Lower lobe of right lung (tissue), 2 donors: ENCODE measurements around the gene RUNDC3A. TPM values are rescaled to one million over a fixed set of nuclear protein-coding genes. Genes with fewer than 3 reads are reported as not detected.

Source experiments
- ATAC-seq, 2 donors: fragments of 200-7000 bp; cut with Tn5 transposase; one replicate each; pipeline ENCODE4 v1.9.1; 2020 to 2022; ENCODE audit warnings: mild to moderate bottlenecking in 2 of 2, moderate library complexity in 2 of 2
- DNase-seq: peaks from one replicate; pipeline ENCODE4 v3.0.0-alpha.2; 2020
- H3K27ac ChIP-seq: fragments of 200-600 bp; one replicate; pipeline ENCODE4 v1.8.0; 2022
- H3K27me3 ChIP-seq: fragments of 200-600 bp; one replicate; pipeline ENCODE4 v1.8.0; 2022; ENCODE audit warnings: low read depth
- H3K36me3 ChIP-seq: fragments of 200-600 bp; one replicate; pipeline ENCODE4 v1.8.0; 2022; ENCODE audit warnings: mild to moderate bottlenecking
- H3K4me1 ChIP-seq: fragments of 200-600 bp; one replicate; pipeline ENCODE4 v1.8.0; 2022
- H3K4me3 ChIP-seq: fragments of 200-600 bp; one replicate; pipeline ENCODE4 v1.8.0; 2022; ENCODE audit warnings: mild to moderate bottlenecking
- H3K9me3 ChIP-seq: fragments of 200-600 bp; one replicate; pipeline ENCODE4 v1.8.0; 2022
- intact Hi-C: fragments of 100-400 bp; cut with DNase I; formaldehyde crosslinking; loops from one replicate; pipeline ENCODE4 v1.11.0; 2022
- total RNA-seq: library from RNA; stranded (reverse); fragmentation: NEBNext Ultra II Directional; extraction: Animal tissue kit (Norgen Biotek cat#: 25700); gene quantifications from one replicate; pipeline ENCODE4 v1.2.1, GENCODE V29; 2021
- TF ChIP-seq, protein P1 (sequence below): fragments of 200-600 bp; IDR thresholded peaks from one replicate; pipeline ENCODE4 v1.8.0; 2022; ENCODE audit warnings: antibody characterized with exemption, mild to moderate bottlenecking
- donor health status: DM: no; HTN: yes; CAD: no; lungs with severe emphysema.

The RUNDC3A gene
- total RNA-seq, 1 donor from 2014 or later, result 0.38 TPM

DNA sequence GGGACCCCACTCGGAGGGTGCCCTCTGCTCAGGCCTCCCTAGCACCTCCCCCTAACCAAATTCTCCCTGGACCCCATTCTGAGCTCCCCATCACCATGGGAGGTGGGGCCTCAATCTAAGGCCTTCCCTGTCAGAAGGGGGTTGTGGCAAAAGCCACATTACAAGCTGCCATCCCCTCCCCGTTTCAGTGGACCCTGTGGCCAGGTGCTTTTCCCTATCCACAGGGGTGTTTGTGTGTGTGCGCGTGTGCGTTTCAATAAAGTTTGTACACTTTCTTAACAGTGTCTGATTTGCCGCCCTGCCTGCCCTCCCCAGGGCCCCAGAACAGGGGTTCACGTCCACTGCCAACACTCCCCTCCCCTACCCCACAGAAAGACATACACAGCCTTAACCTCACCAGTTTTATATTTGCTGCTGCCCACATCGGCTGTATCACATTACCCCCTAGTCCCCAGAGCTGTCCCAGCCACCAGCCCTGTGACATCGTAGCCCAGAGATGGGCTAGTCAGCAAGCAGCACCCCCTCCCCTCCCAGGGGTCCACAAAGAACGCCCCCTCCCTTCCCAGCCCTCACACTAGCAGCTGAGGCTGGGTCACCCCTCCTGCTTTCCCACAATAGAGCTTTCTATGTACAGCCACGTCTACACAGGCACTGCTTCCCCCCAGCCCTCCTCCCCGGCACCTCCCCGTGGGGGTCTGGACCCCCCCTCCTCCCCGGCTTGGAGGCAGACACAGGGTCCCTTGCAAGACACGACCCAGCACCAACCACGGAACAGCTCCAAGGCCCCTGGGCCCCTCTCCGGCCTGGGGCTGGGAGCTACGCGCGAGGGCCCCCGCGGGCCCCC lies 44.6 kb downstream of the RUNDC3A start:
- H3K36me3 ChIP-seq, result peaks cover 46% of the 10 kb centered on the region
- no peak for ATAC-seq

DNA sequence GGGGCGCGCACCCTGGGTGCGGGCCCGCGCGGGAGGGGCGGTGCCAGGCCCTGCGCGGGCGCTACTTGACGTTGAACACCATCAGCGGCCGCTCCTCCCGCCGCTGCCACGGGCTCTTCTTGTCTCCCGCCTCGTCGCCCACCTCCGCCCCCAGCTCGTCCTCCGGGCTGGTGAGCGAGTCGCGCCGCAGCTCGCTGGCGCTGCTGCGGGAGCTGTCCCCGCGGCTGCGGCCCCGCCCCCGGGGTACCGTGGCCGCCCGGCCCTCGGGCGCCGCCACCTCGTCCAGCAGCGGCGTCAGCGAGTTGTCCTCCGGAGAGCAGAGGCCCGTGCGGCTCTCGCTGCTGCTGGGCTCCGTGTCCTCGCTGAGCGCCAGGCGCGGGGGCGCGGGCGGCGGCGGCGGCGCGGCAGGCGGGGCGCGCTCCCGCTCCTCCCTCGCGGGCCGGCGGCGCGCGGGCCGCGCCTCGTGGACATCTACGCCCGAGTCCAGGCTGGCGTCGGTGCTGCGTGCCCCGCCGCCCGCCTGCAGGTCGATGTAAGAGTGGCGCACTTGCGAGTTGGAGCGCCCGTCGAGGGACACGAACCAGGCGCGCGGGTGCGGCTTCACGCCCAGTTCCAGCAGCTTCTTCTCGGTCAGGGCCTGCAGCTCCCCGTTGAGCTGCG lies 45.4 kb downstream of the RUNDC3A start:
- TF ChIP-seq, protein P1, sequence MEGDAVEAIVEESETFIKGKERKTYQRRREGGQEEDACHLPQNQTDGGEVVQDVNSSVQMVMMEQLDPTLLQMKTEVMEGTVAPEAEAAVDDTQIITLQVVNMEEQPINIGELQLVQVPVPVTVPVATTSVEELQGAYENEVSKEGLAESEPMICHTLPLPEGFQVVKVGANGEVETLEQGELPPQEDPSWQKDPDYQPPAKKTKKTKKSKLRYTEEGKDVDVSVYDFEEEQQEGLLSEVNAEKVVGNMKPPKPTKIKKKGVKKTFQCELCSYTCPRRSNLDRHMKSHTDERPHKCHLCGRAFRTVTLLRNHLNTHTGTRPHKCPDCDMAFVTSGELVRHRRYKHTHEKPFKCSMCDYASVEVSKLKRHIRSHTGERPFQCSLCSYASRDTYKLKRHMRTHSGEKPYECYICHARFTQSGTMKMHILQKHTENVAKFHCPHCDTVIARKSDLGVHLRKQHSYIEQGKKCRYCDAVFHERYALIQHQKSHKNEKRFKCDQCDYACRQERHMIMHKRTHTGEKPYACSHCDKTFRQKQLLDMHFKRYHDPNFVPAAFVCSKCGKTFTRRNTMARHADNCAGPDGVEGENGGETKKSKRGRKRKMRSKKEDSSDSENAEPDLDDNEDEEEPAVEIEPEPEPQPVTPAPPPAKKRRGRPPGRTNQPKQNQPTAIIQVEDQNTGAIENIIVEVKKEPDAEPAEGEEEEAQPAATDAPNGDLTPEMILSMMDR, result no peak
- Histone ChIP-seq H3K27ac (no peak overlapping the region), H3K4me3 (peak overlapping the region; percentile 43), H3K4me1 (peaks cover 6% of the 10 kb centered on the region), H3K36me3 (peaks cover 45% of the 10 kb centered on the region), H3K27me3 (no peaks in the 10 kb centered on the region), H3K9me3 (no peaks in the 10 kb centered on the region)
- intact Hi-C loops, result no loop called here
- no peak for DNase-seq
- peak; percentile 23 to 34 for ATAC-seq

More for the DNA sequence above, 44.6 kb downstream of the RUNDC3A start:
- H3K4me1 ChIP-seq, result peaks cover 11% of the 10 kb centered on the region
- TF ChIP-seq, protein P1, result no peak
- no peaks in the 10 kb centered on the region for H3K27me3 ChIP-seq
- H3K27ac ChIP-seq, result no peak overlapping the region
- intact Hi-C loops, result no loop called here
- no peak for DNase-seq
- H3K4me3 ChIP-seq, result peak overlapping the region; percentile 43
- H3K9me3 ChIP-seq, result no peaks in the 10 kb centered on the region

DNA sequence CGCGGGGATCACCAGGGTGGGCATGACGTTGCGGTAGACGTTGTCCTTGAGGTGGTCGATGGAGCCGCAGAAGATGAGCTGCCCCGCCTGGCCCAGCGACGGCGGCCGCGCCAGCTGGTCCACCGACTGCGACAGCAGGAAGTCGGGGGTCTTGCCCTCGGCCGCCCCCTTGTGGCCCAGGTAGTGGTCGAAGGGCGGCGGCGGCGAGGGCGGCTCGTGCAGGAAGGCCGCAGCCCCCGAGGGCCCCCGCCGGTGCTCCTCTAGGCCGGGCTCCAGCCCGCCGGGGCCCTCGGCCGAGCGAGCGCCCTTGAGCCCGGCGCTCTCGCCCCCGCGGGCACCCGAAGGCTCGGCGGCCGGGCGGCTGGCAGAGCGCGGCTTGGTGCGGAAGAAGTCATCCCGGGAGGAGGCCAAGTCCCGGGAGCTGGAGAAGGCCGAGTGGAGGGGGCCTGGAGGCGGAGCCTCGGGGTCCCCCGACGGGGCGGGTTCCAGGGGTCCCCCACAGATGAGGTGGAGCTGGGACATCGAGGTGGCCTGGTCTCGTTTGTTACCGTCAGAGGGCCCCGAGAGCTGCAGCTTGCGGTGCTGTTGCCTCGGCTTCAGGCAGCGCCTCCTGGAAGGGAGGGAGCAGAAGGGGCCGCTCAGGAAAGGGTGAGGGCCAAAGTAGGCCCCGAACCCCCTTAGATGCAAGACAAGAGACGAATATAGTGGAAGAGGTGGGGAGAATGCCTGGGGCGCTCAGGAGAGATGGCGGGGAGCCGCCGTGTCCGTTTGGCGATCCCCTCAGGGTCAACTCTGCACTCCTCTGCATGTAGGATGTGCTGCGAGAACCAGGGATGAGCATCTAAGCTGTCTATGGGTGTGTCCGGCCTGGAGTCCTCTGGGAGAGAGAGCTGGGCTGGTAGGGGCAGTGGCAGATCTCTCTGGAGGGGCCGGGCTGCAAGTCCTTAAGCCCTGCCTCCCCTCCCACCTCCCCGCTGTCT lies 46.5 kb downstream of the RUNDC3A start:
- ATAC-seq, result no peak
- H3K4me1 ChIP-seq, result no peaks in the 10 kb centered on the region

DNA sequence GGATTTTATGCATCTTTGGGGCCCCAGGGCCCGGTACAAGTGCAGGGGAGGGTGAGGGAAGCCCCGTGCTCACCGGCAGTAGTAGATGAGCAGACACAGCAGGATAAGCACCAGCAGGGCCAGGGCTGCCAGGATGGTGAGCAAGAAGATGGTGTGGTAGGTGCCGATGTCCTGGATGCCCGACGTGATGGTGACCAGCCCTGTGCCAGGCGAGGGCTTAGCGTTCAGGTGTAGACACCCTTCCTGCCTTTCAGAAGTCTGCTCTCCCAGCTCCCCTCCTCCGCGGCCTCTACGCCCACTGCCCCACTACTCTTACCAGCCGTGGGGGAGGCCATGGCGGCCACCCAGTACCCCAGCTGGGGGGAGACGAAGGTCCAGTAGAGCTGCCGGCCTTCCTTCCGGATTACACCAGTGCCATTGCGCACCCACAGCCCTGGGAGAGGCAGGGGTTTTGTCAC lies 47.3 kb downstream of the RUNDC3A start:
- ATAC-seq (no peak), DNase-seq (no peak)
- Histone ChIP-seq H3K27me3 (no peaks in the 10 kb centered on the region), H3K9me3 (no peaks in the 10 kb centered on the region), H3K4me1 (no peaks in the 10 kb centered on the region), H3K27ac (no peak overlapping the region), H3K4me3 (no peak overlapping the region), H3K36me3 (peaks cover 27% of the 10 kb centered on the region)
- intact Hi-C loops, result no loop called here
- TF ChIP-seq, protein P1, result no peak

More for the DNA sequence above, 46.5 kb downstream of the RUNDC3A start:
- no peak for DNase-seq
- TF ChIP-seq, protein P1, result peak; percentile 17
- peaks cover 35% of the 10 kb centered on the region for H3K36me3 ChIP-seq
- H3K27me3 ChIP-seq, result no peaks in the 10 kb centered on the region
- no peaks in the 10 kb centered on the region for H3K9me3 ChIP-seq
- intact Hi-C loops, result no loop called here
- H3K27ac ChIP-seq, result no peak overlapping the region
- no peak overlapping the region for H3K4me3 ChIP-seq

DNA sequence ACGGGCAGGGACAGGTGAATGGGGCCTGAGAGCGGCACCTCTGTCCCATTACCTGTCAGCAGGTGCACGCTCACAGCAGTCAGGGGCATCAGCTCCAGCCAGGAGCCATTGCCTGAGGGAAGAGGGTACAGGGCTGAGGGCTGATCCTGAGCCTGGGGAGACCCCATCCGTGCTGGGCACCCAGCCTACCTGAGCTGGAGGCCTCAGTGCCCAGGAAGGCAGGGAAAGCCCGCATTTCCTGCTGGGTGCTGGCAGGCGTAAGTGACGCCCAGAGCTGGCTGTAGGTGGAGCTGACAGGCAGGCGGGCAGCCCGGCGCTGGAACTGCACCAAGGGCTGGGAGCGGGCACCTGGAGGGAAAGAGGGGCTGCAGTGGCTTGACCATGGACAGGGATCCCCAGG lies 47.8 kb downstream of the RUNDC3A start:
- intact Hi-C loops, result no loop called here
- H3K27ac ChIP-seq, result no peak overlapping the region
- H3K4me3 ChIP-seq, result no peak overlapping the region
- no peak for ATAC-seq
- H3K36me3 ChIP-seq, result peaks cover 21% of the 10 kb centered on the region
- H3K27me3 ChIP-seq, result peaks cover 5% of the 10 kb centered on the region
- H3K9me3 ChIP-seq, result no peaks in the 10 kb centered on the region
- H3K4me1 ChIP-seq, result peaks cover 2% of the 10 kb centered on the region
- no peak for DNase-seq
- TF ChIP-seq, protein P1, result no peak
